Ascending aorta (tissue), 2 donors: Measurements from ENCODE around the gene CIT. TPM values are rescaled to one million over a fixed set of nuclear protein-coding genes. Genes with fewer than 3 reads are reported as not detected.
A peak's percentile ranks its signal among the peaks of the same experiment; 100 is the strongest.
"Not testable (repeated sequence)": the region's sequence is repeated elsewhere in the genome, so short reads cannot be mapped to it uniquely, and the experiment has no call there.

ENCODE experiments used
- DNase-seq, 2 donors: peaks; one replicate each; pipeline ENCODE4 v3.0.0-alpha.2; 2019; ENCODE audit warnings: low spot score in 2 of 2
- H3K27ac ChIP-seq, 2 donors: fragments of 200-600 bp; sonication (generic); one replicate each; pipeline ENCODE4 v1.5.1; 2016 to 2017; ENCODE audit warnings: mild to moderate bottlenecking in 1 of 2
- H3K27me3 ChIP-seq: fragments of 200-600 bp; sonication (generic); one replicate; pipeline ENCODE4 v1.5.1; 2017
- H3K36me3 ChIP-seq, 2 donors: fragments of 200-600 bp; sonication (generic); one replicate each; pipeline ENCODE4 v1.5.1; 2016
- H3K4me1 ChIP-seq, 2 donors: fragments of 200-600 bp; sonication (generic); one replicate each; pipeline ENCODE4 v1.5.1; 2016 to 2017; ENCODE audit warnings: mild to moderate bottlenecking in 1 of 2
- H3K4me3 ChIP-seq, 2 donors: fragments of 200-600 bp; sonication (generic); one replicate each; pipeline ENCODE4 v1.5.1; 2016 to 2017; ENCODE audit warnings: mild to moderate bottlenecking in 1 of 2
- H3K9me3 ChIP-seq, 2 donors: fragments of 200-600 bp; sonication (generic); one replicate each; pipeline ENCODE4 v1.5.1; 2016
- intact Hi-C: fragments of 100-400 bp; cut with DNase I; formaldehyde crosslinking; loops from one replicate; pipeline ENCODE4 v1.15.1; 2023
- total RNA-seq: library from RNA; depleted of rRNA; stranded (reverse); fragments of >200 nt; gene quantifications from one replicate; pipeline ENCODE4 v1.1.0, GENCODE V29; 2016
- TF ChIP-seq, protein P1 (sequence below), 3 experiments: fragments of 200-600 bp in 2 of 3; fragments of 450-650 bp in 1 of 3; sonication (generic) in 2 of 3; IDR thresholded peaks; one replicate each; pipeline ENCODE4 v1.5.1; 2016 to 2019; ENCODE audit warnings: antibody characterized with exemption in 3 of 3, mild to moderate bottlenecking in 1 of 3, moderate library complexity in 1 of 3

The CIT gene
- total RNA-seq, 1 donor from 2014 or later: 1.2 TPM

DNA sequence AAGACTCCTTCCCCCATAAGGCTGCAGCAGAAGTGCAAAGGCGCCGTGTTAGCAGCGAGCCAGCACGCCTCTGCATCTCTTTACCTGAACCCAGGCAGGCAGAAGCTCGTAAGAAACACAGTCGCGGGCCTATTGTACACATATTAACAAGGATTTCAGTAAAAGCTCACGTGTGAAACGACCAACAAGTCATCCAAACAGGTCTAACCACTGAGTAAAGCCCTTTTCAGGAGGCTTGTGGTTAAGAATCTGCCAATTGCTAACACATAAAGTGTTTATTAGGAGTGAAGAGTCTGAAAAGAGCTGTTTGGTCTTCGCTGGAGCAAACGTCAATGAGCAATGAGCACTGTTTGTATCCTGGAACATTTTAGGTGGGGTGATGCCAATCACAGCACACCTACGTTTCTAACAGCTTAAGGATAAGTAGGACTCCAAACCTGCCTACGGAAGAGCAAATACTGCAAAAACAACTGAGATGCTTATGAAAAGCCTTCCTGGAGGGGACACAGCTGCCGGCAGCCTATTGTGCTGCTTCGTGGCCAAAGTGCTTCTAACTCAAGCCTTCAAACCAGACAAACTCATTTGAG is 166.1 kb downstream of the CIT start:
- Histone ChIP-seq H3K9me3 (no peaks in the 10 kb centered on the region), H3K36me3 (no peaks in the 10 kb centered on the region), H3K27me3 (no peaks in the 10 kb centered on the region), H3K4me3 (no peak overlapping the region), H3K27ac (no peak overlapping the region), H3K4me1 (no peaks in the 10 kb centered on the region)
- TF ChIP-seq, protein P1, sequence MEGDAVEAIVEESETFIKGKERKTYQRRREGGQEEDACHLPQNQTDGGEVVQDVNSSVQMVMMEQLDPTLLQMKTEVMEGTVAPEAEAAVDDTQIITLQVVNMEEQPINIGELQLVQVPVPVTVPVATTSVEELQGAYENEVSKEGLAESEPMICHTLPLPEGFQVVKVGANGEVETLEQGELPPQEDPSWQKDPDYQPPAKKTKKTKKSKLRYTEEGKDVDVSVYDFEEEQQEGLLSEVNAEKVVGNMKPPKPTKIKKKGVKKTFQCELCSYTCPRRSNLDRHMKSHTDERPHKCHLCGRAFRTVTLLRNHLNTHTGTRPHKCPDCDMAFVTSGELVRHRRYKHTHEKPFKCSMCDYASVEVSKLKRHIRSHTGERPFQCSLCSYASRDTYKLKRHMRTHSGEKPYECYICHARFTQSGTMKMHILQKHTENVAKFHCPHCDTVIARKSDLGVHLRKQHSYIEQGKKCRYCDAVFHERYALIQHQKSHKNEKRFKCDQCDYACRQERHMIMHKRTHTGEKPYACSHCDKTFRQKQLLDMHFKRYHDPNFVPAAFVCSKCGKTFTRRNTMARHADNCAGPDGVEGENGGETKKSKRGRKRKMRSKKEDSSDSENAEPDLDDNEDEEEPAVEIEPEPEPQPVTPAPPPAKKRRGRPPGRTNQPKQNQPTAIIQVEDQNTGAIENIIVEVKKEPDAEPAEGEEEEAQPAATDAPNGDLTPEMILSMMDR (IDR thresholded peaks at IDR 0.05): no peak
- peak in 1 of 2 donors; percentile 13 for DNase-seq
- intact Hi-C loops: no loop called here

DNA sequence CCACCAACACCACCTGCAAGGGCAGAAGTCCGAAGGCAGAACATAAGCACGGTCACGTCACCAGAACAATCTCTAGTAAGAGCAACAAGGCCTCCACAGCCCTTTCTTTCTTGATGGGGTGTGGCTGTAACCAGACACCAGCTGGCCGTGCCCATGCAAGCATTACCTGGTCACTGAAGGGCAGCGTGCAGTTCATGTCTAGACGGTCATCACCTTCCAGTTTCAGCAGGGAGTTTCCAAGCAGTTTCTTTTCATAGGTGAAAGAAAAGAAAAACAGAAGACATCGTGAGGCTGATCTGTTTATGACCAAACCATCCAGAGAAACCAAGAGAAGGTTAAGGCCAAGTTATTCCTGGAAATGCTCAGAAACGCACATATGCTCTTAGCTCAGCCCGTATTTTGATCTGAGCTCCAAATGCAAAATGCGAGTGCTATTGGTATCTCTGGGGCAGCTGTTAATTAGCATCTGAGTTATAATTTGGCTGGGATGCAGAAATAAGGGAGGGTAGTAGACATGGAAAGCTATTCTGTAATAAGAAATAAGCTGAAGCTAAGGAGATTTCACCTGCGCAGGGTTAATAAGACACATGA is 166.7 kb downstream of the CIT start:
- Histone ChIP-seq H3K4me1 (no peaks in the 10 kb centered on the region), H3K27ac (no peak overlapping the region), H3K36me3 (no peaks in the 10 kb centered on the region), H3K9me3 (no peaks in the 10 kb centered on the region), H3K4me3 (no peak overlapping the region), H3K27me3 (no peaks in the 10 kb centered on the region)
- DNase-seq: no peak
- intact Hi-C loops: no loop called here
- TF ChIP-seq, protein P1 (IDR thresholded peaks at IDR 0.05): no peak

- H3K27ac ChIP-seq, H3K9me3 ChIP-seq, H3K4me1 ChIP-seq, H3K27me3 ChIP-seq, DNase-seq, intact Hi-C loops, H3K36me3 ChIP-seq, H3K4me3 ChIP-seq: not testable (repeated sequence)
Observed at GRCh38 chr12:119706427-119706826, 170.7 kb downstream of the CIT start.

- Histone ChIP-seq H3K9me3 (no peaks in the 10 kb centered on the region), H3K4me3 (no peak overlapping the region), H3K36me3 (no peaks in the 10 kb centered on the region), H3K27ac (no peak overlapping the region), H3K27me3 (no peaks in the 10 kb centered on the region), H3K4me1 (no peaks in the 10 kb centered on the region)
- TF ChIP-seq, protein P1 (IDR thresholded peaks at IDR 0.05): no peak
- intact Hi-C loops: no loop called here
- DNase-seq: no peak
Observed at GRCh38 chr12:119705182-119705581, 171.9 kb downstream of the CIT start.

DNA sequence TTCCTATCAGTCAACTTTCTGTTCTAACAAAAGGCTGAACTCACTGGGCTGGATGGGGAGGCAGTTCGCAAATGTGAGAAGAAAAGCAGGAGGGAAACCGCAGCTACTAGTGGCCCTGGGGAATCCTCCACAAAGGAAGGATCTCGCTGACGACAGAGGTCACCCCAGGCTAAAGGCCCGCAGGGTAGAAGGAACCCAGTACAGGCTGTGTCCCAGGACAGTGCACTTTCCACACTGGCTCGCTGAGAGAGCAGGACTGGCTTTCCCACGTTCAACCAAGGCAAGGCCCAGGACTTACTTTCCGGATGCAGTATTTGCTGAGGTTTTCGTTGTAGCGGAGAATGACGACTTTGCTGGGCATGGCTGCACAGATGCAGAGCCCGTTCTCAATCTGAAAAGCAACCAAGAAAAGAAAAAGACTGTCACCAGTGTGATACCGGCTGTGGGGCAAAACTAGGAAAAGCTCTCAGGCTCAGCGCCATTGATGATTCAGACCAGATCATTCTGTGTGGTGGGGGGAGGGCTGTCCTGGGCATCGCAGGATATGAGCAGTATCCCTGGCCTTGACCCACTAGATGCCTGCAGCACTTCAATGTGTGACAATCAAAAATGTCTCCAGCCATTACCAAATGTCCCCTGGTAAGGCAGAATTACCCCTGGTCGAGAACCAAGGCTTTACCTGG is 172.9 kb downstream of the CIT start:
- Histone ChIP-seq H3K4me3 (no peak overlapping the region), H3K36me3 (no peaks in the 10 kb centered on the region), H3K27me3 (no peaks in the 10 kb centered on the region), H3K4me1 (no peaks in the 10 kb centered on the region), H3K27ac (no peak overlapping the region), H3K9me3 (no peaks in the 10 kb centered on the region)
- TF ChIP-seq, protein P1 (IDR thresholded peaks at IDR 0.05): no peak
- DNase-seq: no peak
- intact Hi-C loops: no loop called here

- intact Hi-C loops: no loop called here
- TF ChIP-seq, protein P1 (IDR thresholded peaks at IDR 0.05): no peak
- Histone ChIP-seq H3K9me3 (no peaks in the 10 kb centered on the region), H3K4me3 (no peak overlapping the region), H3K4me1 (no peaks in the 10 kb centered on the region), H3K27me3 (no peaks in the 10 kb centered on the region), H3K36me3 (no peaks in the 10 kb centered on the region), H3K27ac (no peak overlapping the region)
- DNase-seq: no peak
Observed at GRCh38 chr12:119700078-119700477, 177.0 kb downstream of the CIT start.
